ENCODE measurements around the gene CASP12. TPM values are rescaled to one million over a fixed set of nuclear protein-coding genes. Genes with fewer than 3 reads are reported as not detected.

The CASP12 gene
- polyA plus RNA-seq, 3 donors, result 0.54 to 0.78 (median 0.61) TPM

DNA sequence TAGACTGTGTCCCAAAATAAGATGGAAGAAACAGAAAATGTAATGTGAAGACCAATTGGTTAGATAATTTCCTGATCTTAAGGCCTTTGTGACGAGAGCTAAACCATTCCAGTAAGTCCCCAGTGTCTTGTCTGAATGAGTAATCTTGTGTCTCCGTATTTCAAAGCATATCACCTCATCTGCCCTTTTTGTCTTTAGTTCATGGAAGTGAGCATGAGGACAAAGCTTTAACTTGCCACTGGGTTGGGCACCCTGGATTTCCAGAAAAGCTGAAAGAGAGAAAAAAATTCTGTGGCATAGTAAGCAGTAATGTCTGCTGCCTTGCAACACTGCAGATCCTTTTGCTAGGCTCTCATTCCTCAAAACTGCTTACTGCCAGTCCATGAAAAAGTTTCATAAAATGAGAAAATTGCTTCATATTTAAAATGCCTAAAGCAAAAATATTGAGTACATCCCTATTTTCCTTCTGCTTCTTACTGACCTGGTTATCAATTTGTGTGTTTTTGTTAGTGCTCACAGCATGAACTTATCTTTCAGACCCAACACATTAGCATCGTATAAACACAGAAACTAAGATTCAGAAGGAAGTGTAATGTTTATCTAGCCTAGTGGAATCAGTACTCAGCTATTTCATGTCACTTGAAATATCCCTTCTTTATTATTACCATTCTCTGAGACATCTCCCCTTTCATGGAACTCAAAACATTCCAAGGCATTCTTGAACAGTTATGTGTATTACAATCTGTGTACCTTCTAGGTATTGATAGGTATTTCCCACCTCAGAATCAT lies 5.3 kb downstream of the CASP12 start:
- DNase-seq (ENCODE audit: low read depth in 3 of 3, low spot score in 2 of 3), result no peak

DNA sequence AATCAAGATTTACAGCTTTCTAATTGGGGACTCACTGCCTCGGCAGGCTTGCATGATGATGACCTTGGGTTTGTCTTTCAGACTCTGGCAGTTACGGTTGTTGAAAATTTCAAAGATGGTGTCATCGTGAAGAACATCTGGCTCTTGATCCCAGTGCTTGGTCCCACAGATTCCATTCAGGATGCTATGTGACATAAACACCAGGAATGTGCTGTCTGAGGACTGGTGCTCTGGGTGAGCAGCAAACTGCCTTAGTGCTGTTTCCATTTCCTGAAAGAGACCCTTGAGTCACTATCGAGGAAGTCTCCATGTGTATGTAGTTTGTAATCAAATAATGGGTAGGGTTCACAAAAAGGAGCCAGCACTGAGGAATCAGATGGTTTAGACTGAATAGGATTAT lies 7.1 kb downstream of the CASP12 start:
- DNase-seq (ENCODE audit: low read depth in 3 of 3, low spot score in 2 of 3), result no peak

GRCh38 chr11:104883342-104883741 lies 14.9 kb downstream of the CASP12 start:
- DNase-seq (ENCODE audit: low read depth in 3 of 3, low spot score in 2 of 3), result no peak

- no peak for DNase-seq (ENCODE audit: low read depth in 3 of 3, low spot score in 2 of 3)
Measured at GRCh38 chr11:104881117-104881794, 17.0 kb downstream of the CASP12 start.

- no peak for DNase-seq (ENCODE audit: low read depth in 3 of 3, low spot score in 2 of 3)
Measured at GRCh38 chr11:104879514-104880190, 18.6 kb downstream of the CASP12 start.

- no peak for DNase-seq (ENCODE audit: low read depth in 3 of 3, low spot score in 2 of 3)
Measured at GRCh38 chr11:104876861-104877431, 21.3 kb downstream of the CASP12 start.

DNA sequence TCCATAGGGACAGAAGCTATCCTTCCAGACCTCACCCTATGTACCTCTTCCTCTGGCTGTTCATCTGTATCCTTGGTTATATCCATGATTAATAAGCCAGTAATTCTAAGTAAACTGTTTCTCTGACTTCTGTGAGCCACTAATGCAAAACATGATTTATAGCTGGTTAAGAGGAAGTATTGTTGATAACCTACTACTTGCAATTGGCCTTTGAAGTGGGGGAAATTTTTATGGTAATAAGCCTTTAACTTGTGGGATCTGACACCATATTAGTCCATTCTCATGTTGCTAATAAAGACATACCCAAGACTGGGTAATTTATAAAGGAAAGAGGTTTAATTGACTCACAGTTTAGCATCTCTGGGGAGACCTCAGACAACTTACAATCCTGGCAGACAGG lies 21.9 kb downstream of the CASP12 start:
- DNase-seq (ENCODE audit: low read depth in 3 of 3, low spot score in 2 of 3), result no peak

DNA sequence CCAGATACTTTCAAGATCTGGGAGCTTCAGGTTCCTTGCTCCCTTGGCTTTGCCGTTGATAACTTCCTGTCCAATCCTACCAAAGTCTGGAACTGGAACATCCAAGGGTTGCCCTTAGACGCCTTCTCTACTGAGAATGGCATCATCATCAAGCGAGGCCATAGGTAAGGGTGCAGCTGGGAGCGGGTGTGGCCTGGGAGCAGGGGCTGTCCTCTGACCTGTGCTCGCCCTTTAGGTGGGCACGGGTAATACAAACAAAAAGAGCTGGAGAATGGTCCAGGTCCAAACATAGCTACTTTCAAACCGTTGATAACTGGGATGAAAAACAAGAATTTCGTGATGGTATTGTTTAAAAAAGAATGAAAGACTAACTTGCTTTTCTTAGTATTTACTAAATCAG lies 25.0 kb downstream of the CASP12 start:
- DNase-seq (ENCODE audit: low read depth in 3 of 3, low spot score in 2 of 3), result no peak

- no peak for DNase-seq (ENCODE audit: low read depth in 3 of 3, low spot score in 2 of 3)
Measured at GRCh38 chr11:104872393-104872792, 25.9 kb downstream of the CASP12 start.

DNA sequence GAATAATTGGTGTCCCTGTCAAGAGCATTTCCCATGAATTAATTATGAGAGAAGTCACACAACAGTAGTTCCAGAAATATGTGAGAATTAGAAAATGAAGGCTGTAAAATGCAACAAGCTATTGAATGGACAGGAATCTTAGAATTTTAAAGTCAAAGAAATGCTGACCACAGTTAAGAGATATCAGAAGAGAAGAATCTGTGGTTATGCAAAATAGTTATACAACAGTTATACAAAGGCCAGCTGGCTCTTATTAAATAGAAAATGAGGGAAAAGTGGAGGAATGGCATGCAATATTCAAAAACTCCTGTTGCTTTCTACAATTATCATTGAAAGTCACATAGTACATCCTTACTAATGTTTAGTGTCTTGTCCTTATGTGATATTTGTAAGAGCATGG lies 27.4 kb downstream of the CASP12 start:
- no peak for DNase-seq (ENCODE audit: low read depth in 3 of 3, low spot score in 2 of 3)

- DNase-seq (ENCODE audit: low read depth in 3 of 3, low spot score in 2 of 3), result no peak
Measured at GRCh38 chr11:104866815-104867214, 31.4 kb downstream of the CASP12 start.

GRCh38 chr11:104858882-104859775 lies 39.1 kb downstream of the CASP12 start:
- peak in 1 of 3 donors; percentile 26 for DNase-seq (ENCODE audit: low read depth in 3 of 3, low spot score in 2 of 3)

- DNase-seq (ENCODE audit: low read depth in 3 of 3, low spot score in 2 of 3), result no peak
Measured at GRCh38 chr11:104856607-104857006, 41.7 kb downstream of the CASP12 start.

DNA sequence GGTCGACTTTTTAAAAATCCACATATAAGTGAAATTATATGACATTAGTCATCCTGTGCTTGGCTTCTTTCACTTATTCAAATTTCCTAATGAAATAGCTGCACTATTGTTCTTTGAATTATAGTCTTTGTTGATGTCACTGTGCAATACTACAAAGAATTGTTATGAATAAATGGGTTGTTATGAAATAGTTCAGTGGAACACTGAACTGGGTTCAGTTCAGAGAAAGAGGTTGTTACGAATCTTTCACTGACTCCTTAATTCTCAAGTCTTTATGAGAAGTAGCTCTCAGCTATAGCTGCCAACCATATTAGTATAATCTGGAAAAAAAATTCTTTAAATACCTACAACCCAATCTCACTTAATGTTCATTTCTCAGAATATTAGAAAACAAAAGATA lies 42.3 kb downstream of the CASP12 start:
- DNase-seq (ENCODE audit: low read depth in 3 of 3, low spot score in 2 of 3), result no peak

- no peak for DNase-seq (ENCODE audit: low read depth in 3 of 3, low spot score in 2 of 3)
Measured at GRCh38 chr11:104853276-104853675, 45.0 kb downstream of the CASP12 start.

GRCh38 chr11:104852811-104853210 lies 45.4 kb downstream of the CASP12 start:
- no peak for DNase-seq (ENCODE audit: low read depth in 3 of 3, low spot score in 2 of 3)

- DNase-seq (ENCODE audit: low read depth in 3 of 3, low spot score in 2 of 3), result no peak
Measured at GRCh38 chr11:104846216-104846615, 52.0 kb downstream of the CASP12 start.

- no peak for DNase-seq (ENCODE audit: low read depth in 3 of 3, low spot score in 2 of 3)
Measured at GRCh38 chr11:104844451-104844850, 53.8 kb downstream of the CASP12 start.

DNA sequence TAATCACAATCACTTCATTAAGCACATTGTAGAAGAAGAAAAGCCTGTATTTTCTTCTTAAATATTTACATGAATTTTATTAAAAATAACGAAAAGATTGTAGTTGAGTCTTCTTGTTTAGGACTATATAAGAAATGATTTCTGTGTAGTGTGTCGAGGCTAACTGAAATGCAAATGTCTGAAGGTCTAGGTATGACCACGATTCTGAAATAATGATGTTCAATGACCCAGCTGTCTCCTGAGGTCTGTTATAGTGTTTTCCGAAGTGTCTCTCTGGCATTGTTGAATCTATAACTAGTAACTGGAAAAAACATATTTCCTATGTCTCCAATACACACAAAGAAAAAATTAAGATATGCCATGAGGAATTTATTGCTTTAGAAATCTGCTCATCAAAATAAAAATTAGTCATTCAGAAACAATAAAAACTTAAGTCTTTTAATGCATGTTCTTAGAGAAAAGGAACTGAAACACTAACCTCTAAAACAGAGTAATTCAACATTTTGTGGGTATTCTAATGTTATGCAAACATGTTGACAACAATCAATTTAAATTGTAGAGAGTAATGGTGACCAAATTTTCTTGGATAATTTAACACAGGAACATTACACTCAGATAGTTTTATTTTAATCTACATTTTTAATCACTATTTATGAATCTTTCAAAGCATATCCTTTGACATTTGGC lies 55.0 kb downstream of the CASP12 start:
- no peak for DNase-seq (ENCODE audit: low read depth in 3 of 3, low spot score in 2 of 3)

Measured in right renal cortex interstitium (tissue), 3 donors.